ENCODE results near the gene FBXL4.

Gene FBXL4

GRCh38 chr6:98909236-98909635, 38.5 kb downstream of the FBXL4 start:
- TF ChIP-seq FOXP2 (optimal IDR thresholded peaks at IDR 0.05; ENCODE audit: borderline replicate concordance, extremely low read depth, extremely low read length, insufficient read depth) (no peak), POLR2AphosphoS5 (IDR thresholded peaks at IDR 0.05; ENCODE audit: low read depth, low read length) (no peak), REST (IDR thresholded peaks at IDR 0.05; ENCODE audit: insufficient read depth in 1 of 2, low read depth in 2 of 2, low read length in 2 of 2) (no peak), SIN3A (IDR thresholded peaks at IDR 0.05; ENCODE audit: borderline replicate concordance, insufficient read depth, low read length) (no peak), TAF1 (IDR thresholded peaks at IDR 0.05; ENCODE audit: borderline replicate concordance, insufficient read depth, low read length) (no peak)

- no peak for TF ChIP-seq TAF1 (IDR thresholded peaks at IDR 0.05; ENCODE audit: borderline replicate concordance, insufficient read depth, low read length)
- TF ChIP-seq REST (IDR thresholded peaks at IDR 0.05; ENCODE audit: insufficient read depth in 1 of 2, low read depth in 2 of 2, low read length in 2 of 2): no peak
- no peak for TF ChIP-seq SIN3A (IDR thresholded peaks at IDR 0.05; ENCODE audit: borderline replicate concordance, insufficient read depth, low read length)
- TF ChIP-seq POLR2AphosphoS5 (IDR thresholded peaks at IDR 0.05; ENCODE audit: low read depth, low read length): no peak
- TF ChIP-seq FOXP2 (optimal IDR thresholded peaks at IDR 0.05; ENCODE audit: borderline replicate concordance, extremely low read depth, extremely low read length, insufficient read depth): no peak
Observed at GRCh38 chr6:98905759-98906158, 42.0 kb downstream of the FBXL4 start.

GRCh38 chr6:98904096-98904495, 43.6 kb downstream of the FBXL4 start:
- TF ChIP-seq TAF1 (IDR thresholded peaks at IDR 0.05; ENCODE audit: borderline replicate concordance, insufficient read depth, low read length) (no peak), SIN3A (IDR thresholded peaks at IDR 0.05; ENCODE audit: borderline replicate concordance, insufficient read depth, low read length) (no peak), POLR2AphosphoS5 (IDR thresholded peaks at IDR 0.05; ENCODE audit: low read depth, low read length) (no peak), REST (IDR thresholded peaks at IDR 0.05; ENCODE audit: insufficient read depth in 1 of 2, low read depth in 2 of 2, low read length in 2 of 2) (no peak), FOXP2 (optimal IDR thresholded peaks at IDR 0.05; ENCODE audit: borderline replicate concordance, extremely low read depth, extremely low read length, insufficient read depth) (no peak)

GRCh38 chr6:98900706-98901105, 47.0 kb downstream of the FBXL4 start:
- TF ChIP-seq TAF1 (IDR thresholded peaks at IDR 0.05; ENCODE audit: borderline replicate concordance, insufficient read depth, low read length) (no peak), POLR2AphosphoS5 (IDR thresholded peaks at IDR 0.05; ENCODE audit: low read depth, low read length) (no peak), REST (IDR thresholded peaks at IDR 0.05; ENCODE audit: insufficient read depth in 1 of 2, low read depth in 2 of 2, low read length in 2 of 2) (no peak), FOXP2 (optimal IDR thresholded peaks at IDR 0.05; ENCODE audit: borderline replicate concordance, extremely low read depth, extremely low read length, insufficient read depth) (no peak), SIN3A (IDR thresholded peaks at IDR 0.05; ENCODE audit: borderline replicate concordance, insufficient read depth, low read length) (no peak)

GRCh38 chr6:98894810-98895209, 52.9 kb downstream of the FBXL4 start:
- TF ChIP-seq SIN3A (IDR thresholded peaks at IDR 0.05; ENCODE audit: borderline replicate concordance, insufficient read depth, low read length) (no peak), REST (IDR thresholded peaks at IDR 0.05; ENCODE audit: insufficient read depth in 1 of 2, low read depth in 2 of 2, low read length in 2 of 2) (no peak), TAF1 (IDR thresholded peaks at IDR 0.05; ENCODE audit: borderline replicate concordance, insufficient read depth, low read length) (no peak), POLR2AphosphoS5 (IDR thresholded peaks at IDR 0.05; ENCODE audit: low read depth, low read length) (no peak), FOXP2 (optimal IDR thresholded peaks at IDR 0.05; ENCODE audit: borderline replicate concordance, extremely low read depth, extremely low read length, insufficient read depth) (no peak)

Data from PFSK-1 (cell line).